IPS-11a (cell line): ENCODE data around the gene PEPD.

ENCODE experiments used
- H3K4me3 ChIP-seq: one replicate; pipeline ENCODE4 v1.5.1; 2013; ENCODE audit warnings: low read depth, low read length, control low read depth

The PEPD gene

GRCh38 chr19:33461256-33462111 lies 60.1 kb downstream of the PEPD start:
- H3K4me3 ChIP-seq, result no peak overlapping the region

- H3K4me3 ChIP-seq, result no peak overlapping the region
Observed at GRCh38 chr19:33460221-33460908, 61.2 kb downstream of the PEPD start.

- no peak overlapping the region for H3K4me3 ChIP-seq
Observed at GRCh38 chr19:33459222-33460090, 62.1 kb downstream of the PEPD start.

- H3K4me3 ChIP-seq, result no peak overlapping the region
Observed at GRCh38 chr19:33458807-33459206, 62.8 kb downstream of the PEPD start.

GRCh38 chr19:33458171-33458633 lies 63.4 kb downstream of the PEPD start:
- no peak overlapping the region for H3K4me3 ChIP-seq

- no peak overlapping the region for H3K4me3 ChIP-seq
Observed at GRCh38 chr19:33456845-33457220, 64.8 kb downstream of the PEPD start.

- H3K4me3 ChIP-seq, result no peak overlapping the region
Observed at GRCh38 chr19:33456076-33456844, 65.3 kb downstream of the PEPD start.

GRCh38 chr19:33453265-33453664 lies 68.3 kb downstream of the PEPD start:
- H3K4me3 ChIP-seq, result no peak overlapping the region

- H3K4me3 ChIP-seq, result no peak overlapping the region
Observed at GRCh38 chr19:33450689-33451088, 70.9 kb downstream of the PEPD start.

- no peak overlapping the region for H3K4me3 ChIP-seq
Observed at GRCh38 chr19:33449799-33450198, 71.8 kb downstream of the PEPD start.

GRCh38 chr19:33448159-33448516 lies 73.5 kb downstream of the PEPD start:
- H3K4me3 ChIP-seq, result no peak overlapping the region

GRCh38 chr19:33447336-33448158 lies 74.0 kb downstream of the PEPD start:
- no peak overlapping the region for H3K4me3 ChIP-seq

GRCh38 chr19:33446330-33447293 lies 75.0 kb downstream of the PEPD start:
- H3K4me3 ChIP-seq, result no peak overlapping the region

- no peak overlapping the region for H3K4me3 ChIP-seq
Observed at GRCh38 chr19:33445442-33446329, 75.9 kb downstream of the PEPD start.

GRCh38 chr19:33444562-33445441 lies 76.8 kb downstream of the PEPD start:
- no peak overlapping the region for H3K4me3 ChIP-seq
